Measurements from ENCODE around the gene SLCO3A1.

The SLCO3A1 gene

DNA sequence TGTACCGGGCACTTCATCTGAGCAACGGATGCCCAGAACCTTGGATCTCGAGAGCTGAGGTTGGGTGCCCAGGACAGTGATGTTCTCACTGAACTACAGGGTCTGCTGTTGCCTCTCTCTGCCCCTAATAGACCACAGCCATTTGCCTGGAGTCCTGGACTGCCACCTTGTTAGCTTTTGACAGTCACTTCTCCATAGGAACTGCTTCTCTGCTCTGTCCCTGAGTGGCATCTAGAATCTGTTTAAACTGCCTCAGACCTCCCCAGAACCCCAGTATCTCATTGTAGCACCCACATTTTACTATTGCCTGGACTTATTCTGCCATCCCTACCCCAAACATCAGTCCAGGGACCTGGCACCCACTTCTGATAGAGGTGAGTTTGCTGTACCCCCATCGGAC is 194.4 kb downstream of the SLCO3A1 start:
- ChIA-PET POLR2A (no interaction called here), CTCF (no interaction called here)
- TF ChIP-seq, protein P1, sequence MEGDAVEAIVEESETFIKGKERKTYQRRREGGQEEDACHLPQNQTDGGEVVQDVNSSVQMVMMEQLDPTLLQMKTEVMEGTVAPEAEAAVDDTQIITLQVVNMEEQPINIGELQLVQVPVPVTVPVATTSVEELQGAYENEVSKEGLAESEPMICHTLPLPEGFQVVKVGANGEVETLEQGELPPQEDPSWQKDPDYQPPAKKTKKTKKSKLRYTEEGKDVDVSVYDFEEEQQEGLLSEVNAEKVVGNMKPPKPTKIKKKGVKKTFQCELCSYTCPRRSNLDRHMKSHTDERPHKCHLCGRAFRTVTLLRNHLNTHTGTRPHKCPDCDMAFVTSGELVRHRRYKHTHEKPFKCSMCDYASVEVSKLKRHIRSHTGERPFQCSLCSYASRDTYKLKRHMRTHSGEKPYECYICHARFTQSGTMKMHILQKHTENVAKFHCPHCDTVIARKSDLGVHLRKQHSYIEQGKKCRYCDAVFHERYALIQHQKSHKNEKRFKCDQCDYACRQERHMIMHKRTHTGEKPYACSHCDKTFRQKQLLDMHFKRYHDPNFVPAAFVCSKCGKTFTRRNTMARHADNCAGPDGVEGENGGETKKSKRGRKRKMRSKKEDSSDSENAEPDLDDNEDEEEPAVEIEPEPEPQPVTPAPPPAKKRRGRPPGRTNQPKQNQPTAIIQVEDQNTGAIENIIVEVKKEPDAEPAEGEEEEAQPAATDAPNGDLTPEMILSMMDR (IDR thresholded peaks at IDR 0.05; ENCODE audit: insufficient read depth, low read length, missing control alignments): no peak

DNA sequence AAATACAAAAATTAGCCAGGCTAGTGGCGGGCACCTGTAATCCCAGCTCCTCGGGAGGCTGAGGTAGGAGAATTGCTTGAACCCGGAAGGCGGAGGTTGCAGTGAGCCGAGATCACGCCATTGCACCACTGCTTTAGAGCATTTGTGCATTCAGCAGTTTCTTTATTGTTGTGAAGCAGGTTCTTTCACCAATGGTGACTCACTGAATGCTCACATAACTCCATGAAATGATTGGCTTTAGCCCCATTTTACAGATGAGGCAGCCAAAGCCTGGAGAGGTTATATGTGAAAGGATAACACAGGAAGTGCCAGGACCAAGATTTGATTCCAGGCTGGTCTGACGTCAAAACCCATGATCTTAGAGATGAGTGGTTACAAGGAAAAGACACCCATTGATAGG is 195.2 kb downstream of the SLCO3A1 start:
- ChIA-PET POLR2A (no interaction called here), CTCF (no interaction called here)
- DNase-seq (ENCODE audit: low read depth, low spot score): no peak
- no peak overlapping the region for H3K4me3 ChIP-seq (ENCODE audit: low read depth, low read length)
- TF ChIP-seq, protein P1 (IDR thresholded peaks at IDR 0.05; ENCODE audit: insufficient read depth, low read length, missing control alignments): no peak

More for the DNA sequence above, 194.4 kb downstream of the SLCO3A1 start:
- no peak overlapping the region for H3K4me3 ChIP-seq (ENCODE audit: low read depth, low read length)
- DNase-seq (ENCODE audit: low read depth, low spot score): no peak

DNA sequence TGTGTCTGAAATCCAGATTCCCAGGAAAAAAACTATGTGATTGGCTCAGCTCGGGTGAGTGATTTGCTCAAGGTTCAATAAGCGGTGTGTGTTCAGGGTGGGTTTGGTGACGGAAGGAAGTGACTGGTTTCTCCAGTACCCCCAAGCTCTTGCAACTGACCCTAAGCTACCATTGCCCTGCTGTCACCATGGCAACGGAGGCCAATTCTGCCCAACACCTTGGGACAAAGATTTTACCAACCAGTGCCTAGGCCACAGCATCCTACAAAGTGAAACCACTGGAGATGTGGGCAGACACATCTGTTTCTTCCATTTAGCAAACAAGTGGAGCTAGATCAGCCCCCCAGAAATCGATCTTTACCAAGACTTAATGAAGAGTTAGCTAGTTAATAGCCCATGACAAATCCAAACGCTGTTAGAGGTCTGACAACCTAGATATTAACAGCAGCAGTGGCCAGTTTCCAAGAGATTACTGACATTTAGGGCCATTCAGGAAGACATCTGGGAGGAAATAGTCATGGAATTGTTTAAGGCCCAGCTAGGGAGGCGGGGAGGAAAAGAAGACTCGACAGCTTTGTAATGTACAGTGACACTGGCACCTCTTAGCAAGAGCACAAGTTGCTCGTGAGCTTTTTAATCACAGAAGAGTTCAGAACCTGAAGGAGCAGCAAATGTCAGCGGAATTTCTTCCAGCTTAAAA is 195.9 kb downstream of the SLCO3A1 start:
- CTCF ChIA-PET: no interaction called here
- DNase-seq (ENCODE audit: low read depth, low spot score): no peak

DNA sequence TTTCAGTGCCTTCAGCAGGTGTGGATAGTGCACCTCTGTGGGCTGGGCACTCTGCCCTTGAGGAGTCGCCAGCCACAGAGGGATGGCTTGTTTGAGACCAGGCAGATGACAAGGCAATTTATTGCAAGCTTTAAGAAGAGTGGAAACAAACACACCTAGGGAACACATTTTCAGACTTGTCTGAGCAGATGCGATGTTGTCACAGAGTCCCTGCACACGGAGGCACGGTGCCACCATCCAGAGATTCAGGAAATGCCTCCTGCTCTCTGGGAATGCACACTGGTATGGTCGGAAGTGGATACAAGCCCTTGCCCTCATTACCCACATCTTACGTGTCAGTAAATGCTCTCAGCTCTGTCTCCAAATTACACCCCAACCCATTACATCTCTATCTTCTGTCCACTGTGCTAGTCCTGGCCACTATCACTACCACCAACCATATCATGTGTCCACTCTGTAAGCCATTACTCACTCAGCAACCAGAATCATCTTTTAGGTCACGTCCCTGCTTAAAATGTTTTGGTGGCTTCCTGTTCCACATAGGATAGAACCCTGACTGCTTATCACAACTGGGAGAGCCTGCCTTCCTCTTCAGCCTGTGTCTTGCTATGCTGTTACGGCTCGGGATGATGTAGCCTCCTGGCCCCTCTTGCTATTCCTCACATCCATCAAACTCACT is 196.9 kb downstream of the SLCO3A1 start:
- no peak for DNase-seq (ENCODE audit: low read depth, low spot score)
- H3K4me3 ChIP-seq (ENCODE audit: low read depth, low read length): no peak overlapping the region
- ChIA-PET CTCF (interaction anchor here (1.7 kb wide), 1 partner anchor 27 kb away, joined by 4 read pairs; no protein-coding TSS in a partner anchor), POLR2A (no interaction called here)
- TF ChIP-seq, protein P1 (IDR thresholded peaks at IDR 0.05; ENCODE audit: insufficient read depth, low read length, missing control alignments): no peak

More for the DNA sequence above, 195.9 kb downstream of the SLCO3A1 start:
- TF ChIP-seq, protein P1 (IDR thresholded peaks at IDR 0.05; ENCODE audit: insufficient read depth, low read length, missing control alignments): no peak
- no peak overlapping the region for H3K4me3 ChIP-seq (ENCODE audit: low read depth, low read length)
- POLR2A ChIA-PET: no interaction called here

DNA sequence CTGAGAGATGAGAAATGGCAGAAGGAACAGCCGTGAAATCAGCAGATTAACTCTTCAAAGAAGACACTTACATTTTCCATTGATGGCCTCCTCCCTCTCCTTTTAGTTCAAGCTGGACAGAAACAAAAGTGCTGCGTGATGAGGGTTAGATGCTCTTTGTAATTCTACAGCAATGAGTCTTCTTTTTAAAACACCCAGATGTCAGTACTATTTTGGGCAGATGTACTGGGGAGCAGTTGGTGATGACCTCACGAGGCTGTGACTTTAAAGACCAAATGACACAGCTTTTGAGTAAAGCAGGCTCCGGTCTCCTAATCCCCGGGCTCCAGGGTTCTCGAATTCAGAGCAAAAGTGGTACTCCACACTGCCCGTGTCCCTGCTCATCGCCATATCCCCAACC is 198.2 kb downstream of the SLCO3A1 start:
- CTCF ChIA-PET: interaction anchor here (1.7 kb wide), 1 partner anchor 26 kb away, joined by 4 read pairs; no protein-coding TSS in a partner anchor
- POLR2A ChIA-PET: no interaction called here
- TF ChIP-seq, protein P1 (IDR thresholded peaks at IDR 0.05; ENCODE audit: insufficient read depth, low read length, missing control alignments): no peak

DNA sequence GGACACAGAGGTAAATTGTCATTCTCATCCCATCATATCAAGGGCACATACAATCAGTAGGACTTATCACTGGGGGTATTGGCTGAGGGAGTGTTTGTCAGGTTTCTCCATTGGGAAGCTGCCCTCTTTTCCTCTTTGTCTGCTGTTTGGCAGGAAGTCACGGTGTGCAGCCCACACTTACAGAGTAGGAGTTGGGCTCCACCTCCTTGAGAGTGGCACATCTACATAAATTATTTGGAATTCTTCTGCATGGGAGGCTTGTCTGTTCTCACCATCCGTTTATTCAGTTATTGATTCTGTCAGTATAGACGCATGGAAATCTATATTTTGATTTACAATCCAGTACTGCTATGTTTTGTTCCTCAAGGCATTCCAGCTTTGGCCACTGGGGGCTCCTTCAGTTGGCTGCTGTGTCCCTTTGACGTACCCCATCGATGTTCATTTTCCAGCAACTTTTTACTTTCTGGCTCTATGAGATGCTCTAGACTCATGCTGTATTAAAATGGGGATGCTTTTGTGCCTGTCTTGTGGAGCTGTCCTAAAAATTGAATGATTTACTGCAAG is 200.3 kb downstream of the SLCO3A1 start:
- TF ChIP-seq, protein P1 (IDR thresholded peaks at IDR 0.05; ENCODE audit: insufficient read depth, low read length, missing control alignments): no peak
- ChIA-PET POLR2A (no interaction called here), CTCF (interaction anchor here (0.6 to 1.0 kb wide), 2 partner anchors 18 to 205 kb away, joined by 3 read pairs; no protein-coding TSS in a partner anchor)
- no peak for DNase-seq (ENCODE audit: low read depth, low spot score)
- no peak overlapping the region for H3K4me3 ChIP-seq (ENCODE audit: low read depth, low read length)

More for the DNA sequence above, 198.2 kb downstream of the SLCO3A1 start:
- no peak for DNase-seq (ENCODE audit: low read depth, low spot score)
- H3K4me3 ChIP-seq (ENCODE audit: low read depth, low read length): no peak overlapping the region

Data from AG04449 (cell line).